Measurements from ENCODE around the gene ITGB6.

DNA sequence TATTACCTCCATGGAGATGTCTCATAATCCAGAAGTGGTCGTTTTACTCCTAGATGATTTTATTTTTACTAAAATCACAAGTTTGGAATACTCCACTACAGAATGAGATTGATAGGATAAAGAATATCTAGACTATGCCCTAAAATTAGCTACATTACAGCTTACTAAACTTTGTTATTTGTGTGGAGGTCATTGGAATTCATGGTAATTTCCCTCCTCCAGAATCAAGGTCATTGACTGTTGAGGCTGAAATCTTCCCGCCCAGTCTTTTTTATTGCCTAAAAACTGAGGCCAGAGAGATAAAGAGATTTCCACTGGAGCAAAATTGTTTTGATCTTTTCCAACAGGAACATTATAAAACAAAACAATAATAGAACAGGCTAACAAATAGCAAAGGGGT is 35.0 kb downstream of the ITGB6 start:
- TF ChIP-seq CTCF (IDR thresholded peaks at IDR 0.05) (no peak), POLR2A (IDR thresholded peaks at IDR 0.05) (no peak)
